NCI-H748 (cell line): Measurements from ENCODE around the gene CALY.
"Not testable (repeated sequence)": the region's sequence is repeated elsewhere in the genome, so short reads cannot be mapped to it uniquely, and the experiment has no call there.

ENCODE experiments used
- DNase-seq: peaks from one replicate; lab custom pipeline; 2025; ENCODE audit not compliant: unreplicated experiment; lab: John Stamatoyannopoulos, UW

Gene CALY, protein sequence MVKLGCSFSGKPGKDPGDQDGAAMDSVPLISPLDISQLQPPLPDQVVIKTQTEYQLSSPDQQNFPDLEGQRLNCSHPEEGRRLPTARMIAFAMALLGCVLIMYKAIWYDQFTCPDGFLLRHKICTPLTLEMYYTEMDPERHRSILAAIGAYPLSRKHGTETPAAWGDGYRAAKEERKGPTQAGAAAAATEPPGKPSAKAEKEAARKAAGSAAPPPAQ

DNA sequence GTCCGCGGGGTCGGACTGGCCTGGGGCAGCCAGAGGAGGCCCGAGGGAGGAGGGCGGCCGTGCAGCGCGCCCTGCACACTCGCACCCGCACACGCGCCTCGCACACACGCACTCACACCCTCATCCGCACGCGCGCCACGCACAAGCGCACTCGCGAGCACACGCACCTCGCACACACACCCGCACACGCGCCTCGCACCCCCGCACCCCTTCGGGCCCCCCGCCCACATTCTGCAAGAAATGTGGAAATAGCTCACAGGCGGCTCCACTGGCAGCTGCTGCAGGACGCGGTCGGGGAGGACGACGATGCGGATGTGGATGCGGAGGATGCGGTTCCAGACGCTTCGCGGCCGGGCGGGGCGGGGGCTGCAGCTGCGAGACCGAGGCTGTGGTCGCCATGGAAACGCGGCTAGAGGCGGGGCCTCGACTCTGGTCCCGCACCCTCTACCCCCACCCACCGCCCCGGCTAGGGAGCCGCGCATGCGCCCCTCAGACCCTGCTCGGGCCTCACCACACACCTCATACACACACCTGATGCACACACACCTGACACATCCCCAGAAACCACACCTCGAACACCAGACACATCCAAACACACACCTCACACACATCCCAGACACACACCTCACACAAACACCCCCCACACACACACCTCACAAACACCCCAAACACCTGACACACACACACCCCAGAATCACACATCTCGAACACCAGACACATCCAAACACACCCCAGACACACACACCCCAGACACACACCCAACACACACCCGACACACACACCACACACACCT, at the start of gene CALY:
Gene CALY, minus strand, starts transcription at position 320 of the 793 bp plus-strand sequence. CDS start 7,907 bp downstream, outside the sequence.
- peak; percentile 56 for DNase-seq

- DNase-seq: no peak
Measured at GRCh38 chr10:133385214-133385613, 48.5 kb upstream of the CALY start.

DNA sequence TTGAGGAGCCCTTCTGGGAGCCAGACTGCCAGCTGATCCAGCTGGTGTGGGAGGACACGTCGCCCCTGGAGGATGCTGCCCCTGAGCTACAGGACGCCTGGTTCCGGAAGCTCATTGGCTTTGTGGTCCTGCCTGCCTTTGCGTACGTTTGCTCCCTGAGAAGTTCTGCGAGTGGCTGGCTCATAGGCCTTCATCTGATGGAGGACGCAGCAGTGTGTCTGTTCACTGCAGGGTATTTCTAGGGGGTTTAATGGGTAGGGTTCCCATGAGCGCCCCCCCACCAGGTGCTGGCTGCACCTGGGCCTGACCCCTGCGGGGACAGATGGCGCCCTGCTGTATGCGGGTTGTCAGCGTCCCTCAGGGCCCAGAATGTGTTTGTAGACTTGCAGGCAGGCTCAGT, 47.4 kb upstream of the CALY start:
- DNase-seq: no peak

DNA sequence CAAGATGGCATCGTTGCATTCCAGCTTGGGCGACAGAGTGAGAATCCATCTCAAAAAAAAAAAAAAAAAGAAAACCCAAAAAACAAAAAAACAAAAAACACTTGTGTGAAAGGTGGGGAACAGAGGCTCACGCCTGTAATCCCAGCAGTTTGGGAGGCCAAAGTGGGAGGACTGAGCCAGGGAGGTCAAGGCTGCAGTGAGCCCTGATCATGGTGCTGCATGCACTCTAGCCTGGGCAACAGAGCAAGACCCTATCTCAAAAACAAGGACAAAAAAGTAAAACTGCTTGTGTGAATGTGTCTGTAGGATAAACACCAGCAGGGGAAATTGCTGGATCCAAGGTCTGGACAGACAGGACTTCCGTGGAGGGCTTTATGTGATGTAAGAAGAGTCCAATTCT, 46.9 kb upstream of the CALY start:
- DNase-seq: no peak

- DNase-seq: no peak
Measured at GRCh38 chr10:133381036-133381435, 44.3 kb upstream of the CALY start.

- DNase-seq: no peak
Measured at GRCh38 chr10:133379801-133380666, 43.3 kb upstream of the CALY start.

- DNase-seq: peak; percentile 54
Measured at GRCh38 chr10:133379152-133379800, 42.6 kb upstream of the CALY start, which contains the start of gene PAOX. Gene PAOX (plus strand): TSS chr10:133379262. CDS start chr10:133379317, 55 bp downstream.

DNA sequence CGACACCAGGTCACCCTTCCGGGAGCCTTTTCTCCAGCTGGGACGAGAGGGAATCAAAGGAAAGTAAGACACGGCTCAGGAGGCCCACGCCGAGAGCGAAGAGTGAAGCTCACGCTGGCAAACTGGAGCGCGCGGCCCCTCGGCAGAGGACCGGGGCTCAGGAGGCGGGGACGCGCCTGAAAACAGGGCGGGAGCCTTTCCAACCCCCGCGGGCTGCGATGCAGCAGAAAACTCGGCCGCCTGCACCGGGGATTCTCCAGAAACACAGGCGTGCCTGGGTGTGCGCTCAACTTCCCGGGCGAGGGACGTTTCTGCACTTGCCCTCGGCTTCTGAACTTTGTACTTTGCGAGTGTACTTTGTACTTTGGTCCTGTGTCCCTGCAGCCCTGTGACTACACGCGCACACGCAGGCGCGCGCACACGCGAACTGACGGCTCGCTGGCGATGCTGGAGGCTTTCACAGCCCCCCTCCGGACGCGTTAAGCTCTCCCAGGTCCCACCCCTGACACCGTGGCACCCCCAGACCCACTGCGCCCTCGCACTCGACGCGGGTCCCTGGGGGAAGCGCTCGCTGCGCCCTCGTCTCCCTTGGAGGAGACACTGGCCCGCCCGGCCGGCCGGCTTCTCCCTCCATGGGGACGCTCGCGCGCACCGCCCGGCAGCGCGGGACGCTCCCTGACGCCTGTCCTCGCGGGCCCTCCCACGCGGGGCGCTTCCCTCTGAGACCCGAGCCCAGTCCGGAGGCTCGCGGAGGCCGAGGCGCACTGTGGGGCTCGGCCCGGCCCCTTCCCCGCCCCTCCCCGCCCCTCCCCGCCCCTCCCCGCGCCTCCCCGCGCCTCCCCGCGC, 41.8 kb upstream of the CALY start:
- peak; percentile 62 for DNase-seq

- no peak for DNase-seq
Measured at GRCh38 chr10:133377818-133378250, 41.1 kb upstream of the CALY start.

- DNase-seq: no peak
Measured at GRCh38 chr10:133377025-133377817, 40.5 kb upstream of the CALY start.

DNA sequence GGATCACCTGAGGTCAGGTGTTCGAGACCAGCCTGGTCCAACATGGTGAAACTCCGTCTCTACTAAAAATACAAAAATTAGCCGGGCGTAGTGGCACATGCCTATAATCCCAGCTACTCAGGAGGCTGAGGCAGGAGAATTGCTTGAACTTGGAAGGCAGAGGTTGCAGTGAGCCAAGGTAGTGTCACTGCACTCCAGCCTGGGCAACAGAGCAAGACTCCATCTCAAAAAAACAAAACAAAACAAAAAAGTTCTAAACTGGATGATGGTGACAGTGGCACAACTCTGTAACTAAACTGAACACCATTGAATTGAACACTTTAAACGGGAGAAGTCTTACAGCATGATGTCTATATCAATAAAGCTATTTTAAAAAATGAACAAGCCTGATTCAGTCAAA, 39.5 kb upstream of the CALY start:
- DNase-seq: not testable (repeated sequence)

- DNase-seq: no peak
Measured at GRCh38 chr10:133375357-133376115, 38.8 kb upstream of the CALY start.

- DNase-seq: peak; percentile 92
Measured at GRCh38 chr10:133373174-133374090, 36.7 kb upstream of the CALY start, which contains the start of gene ECHS1. Gene ECHS1 (minus strand): TSS chr10:133373354. CDS start chr10:133373333, 21 bp downstream.

DNA sequence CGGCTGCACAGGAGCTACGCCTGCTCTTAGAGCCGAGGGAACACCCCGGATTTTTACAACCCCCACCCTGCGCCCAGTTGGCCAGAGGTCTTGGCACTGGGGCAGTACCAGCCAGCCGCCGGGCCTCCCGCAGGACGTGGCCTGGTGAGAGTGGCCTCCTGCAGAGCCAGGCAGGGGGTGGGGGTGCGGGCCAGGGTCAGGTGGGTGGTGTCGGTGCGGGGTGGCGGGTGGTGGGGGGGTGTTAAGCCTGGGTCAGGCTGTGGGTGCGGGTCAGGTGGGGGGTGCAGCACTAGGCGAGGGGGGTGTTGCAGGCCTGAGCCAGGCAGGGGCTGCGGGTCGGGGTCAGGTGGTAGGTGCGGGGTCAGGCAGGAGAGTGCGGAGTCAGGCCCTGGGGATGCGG, 35.8 kb upstream of the CALY start:
- no peak for DNase-seq

DNA sequence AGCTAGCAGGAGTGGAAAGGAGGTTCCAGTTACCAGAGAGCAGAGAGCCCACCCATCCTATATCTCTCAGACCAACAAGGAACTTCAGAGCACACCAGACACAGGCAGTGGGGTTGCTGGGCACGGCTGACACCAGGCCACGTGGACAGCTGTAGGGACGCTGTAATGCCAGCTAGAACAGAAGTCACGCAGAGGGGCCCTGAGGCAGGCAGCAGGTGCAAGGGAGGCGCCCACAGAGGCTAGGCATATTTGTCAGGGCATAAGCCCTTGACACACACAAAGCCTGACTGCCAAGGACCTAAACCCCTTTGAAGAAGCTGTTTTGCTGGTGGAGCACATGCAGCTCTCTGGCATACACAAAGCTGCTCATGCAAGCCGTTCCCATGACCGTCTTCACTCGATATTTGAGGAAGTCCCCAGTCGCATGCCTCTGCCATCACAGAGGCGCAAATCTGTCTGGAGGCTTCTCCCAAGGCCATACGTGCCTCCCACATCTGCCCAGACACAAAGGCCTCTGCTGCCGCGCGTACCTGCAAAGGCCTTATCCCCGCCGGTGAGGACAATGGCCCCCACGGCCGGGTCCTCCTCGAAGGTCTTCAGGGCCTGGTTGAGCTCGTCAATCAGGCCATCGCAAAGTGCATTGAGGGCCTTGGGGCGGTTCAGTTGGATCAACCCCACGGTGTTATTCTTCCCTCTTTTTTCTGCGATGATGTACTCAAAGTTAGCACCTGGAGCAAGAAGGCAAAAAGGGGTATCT, 33.5 kb upstream of the CALY start:
- DNase-seq: no peak

DNA sequence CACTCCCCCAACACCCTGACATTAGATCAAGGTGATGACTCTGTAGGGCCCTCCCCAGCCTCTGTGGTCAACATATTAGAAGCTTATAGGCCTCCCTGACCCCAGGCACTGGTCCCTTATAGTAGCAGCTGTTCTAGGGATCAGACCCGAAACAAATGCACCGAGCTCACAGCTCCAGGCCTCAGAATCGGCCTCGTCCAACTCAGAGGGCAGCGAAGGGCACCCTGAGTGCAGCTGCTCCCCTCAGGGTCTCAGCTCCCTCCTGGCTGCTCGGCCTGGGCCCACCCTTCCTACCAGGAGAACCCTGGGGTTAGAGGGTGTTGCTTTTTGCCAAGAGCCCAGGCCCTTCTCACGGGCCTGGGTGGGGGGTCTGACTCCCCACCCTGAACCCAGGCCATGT, 31.5 kb upstream of the CALY start:
- DNase-seq: no peak

- not testable (repeated sequence) for DNase-seq
Measured at GRCh38 chr10:133367461-133367860, 30.8 kb upstream of the CALY start.
